Measurements from ENCODE around the gene NISCH. TPM values are rescaled to one million over a fixed set of nuclear protein-coding genes. Genes with fewer than 3 reads are reported as not detected.

The NISCH gene
- polyA plus RNA-seq, 1 experiment: 71.0 TPM

DNA sequence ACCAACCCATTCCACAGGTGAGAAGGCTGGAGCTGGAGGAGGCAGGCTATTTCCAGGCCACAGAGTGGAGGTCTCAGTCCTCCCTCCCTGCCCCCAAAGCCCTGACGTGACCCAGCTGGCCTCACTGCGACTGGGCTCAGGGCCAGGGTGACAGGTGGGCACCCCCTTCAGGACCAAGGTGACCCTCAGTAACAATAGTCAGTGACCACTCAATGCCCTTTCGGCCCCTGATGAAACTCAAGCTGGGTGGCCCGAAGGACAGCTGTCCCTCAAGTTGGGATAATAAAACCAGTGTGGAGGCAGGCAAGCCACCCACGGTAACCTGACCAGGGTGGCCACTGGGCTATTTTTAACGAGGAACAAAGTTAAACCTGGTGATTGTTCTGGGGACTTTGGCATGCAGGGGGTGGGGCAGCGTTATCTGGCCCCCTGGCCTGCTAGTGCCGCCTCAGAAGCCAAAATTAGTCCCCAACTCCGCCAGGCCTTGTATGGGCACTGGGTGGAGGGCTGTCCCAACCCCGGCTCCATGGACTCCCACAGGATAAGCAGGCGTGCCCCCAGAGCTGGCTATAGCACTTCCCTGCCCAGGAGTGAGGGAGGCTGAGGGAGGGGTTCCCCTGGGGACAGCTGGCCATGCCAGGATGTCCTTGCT is 2.7 kb upstream of the NISCH start:
- ChIA-PET CTCF (interaction anchor here (0.7 to 11.7 kb wide), 3 partner anchors 24 to 41 kb away, joined by 6 to 359 read pairs (median 6); no protein-coding TSS in a partner anchor), POLR2A (no interaction called here)
- TF ChIP-seq, protein P1, sequence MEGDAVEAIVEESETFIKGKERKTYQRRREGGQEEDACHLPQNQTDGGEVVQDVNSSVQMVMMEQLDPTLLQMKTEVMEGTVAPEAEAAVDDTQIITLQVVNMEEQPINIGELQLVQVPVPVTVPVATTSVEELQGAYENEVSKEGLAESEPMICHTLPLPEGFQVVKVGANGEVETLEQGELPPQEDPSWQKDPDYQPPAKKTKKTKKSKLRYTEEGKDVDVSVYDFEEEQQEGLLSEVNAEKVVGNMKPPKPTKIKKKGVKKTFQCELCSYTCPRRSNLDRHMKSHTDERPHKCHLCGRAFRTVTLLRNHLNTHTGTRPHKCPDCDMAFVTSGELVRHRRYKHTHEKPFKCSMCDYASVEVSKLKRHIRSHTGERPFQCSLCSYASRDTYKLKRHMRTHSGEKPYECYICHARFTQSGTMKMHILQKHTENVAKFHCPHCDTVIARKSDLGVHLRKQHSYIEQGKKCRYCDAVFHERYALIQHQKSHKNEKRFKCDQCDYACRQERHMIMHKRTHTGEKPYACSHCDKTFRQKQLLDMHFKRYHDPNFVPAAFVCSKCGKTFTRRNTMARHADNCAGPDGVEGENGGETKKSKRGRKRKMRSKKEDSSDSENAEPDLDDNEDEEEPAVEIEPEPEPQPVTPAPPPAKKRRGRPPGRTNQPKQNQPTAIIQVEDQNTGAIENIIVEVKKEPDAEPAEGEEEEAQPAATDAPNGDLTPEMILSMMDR (IDR thresholded peaks at IDR 0.05; ENCODE audit: low read depth, low read length): no peak
- no peak overlapping the region for H3K27ac ChIP-seq (ENCODE audit: low read depth, low read length)
- no peak for DNase-seq (ENCODE audit: low read depth, low spot score)
- no peaks in the 10 kb centered on the region for H3K9me3 ChIP-seq (ENCODE audit: control insufficient read depth, insufficient read depth, low read length)
- no peaks in the 10 kb centered on the region for H3K27me3 ChIP-seq (ENCODE audit: control insufficient read depth, insufficient read depth, low read length)
- no peak overlapping the region for H3K4me3 ChIP-seq (ENCODE audit: low read depth, low read length)

DNA sequence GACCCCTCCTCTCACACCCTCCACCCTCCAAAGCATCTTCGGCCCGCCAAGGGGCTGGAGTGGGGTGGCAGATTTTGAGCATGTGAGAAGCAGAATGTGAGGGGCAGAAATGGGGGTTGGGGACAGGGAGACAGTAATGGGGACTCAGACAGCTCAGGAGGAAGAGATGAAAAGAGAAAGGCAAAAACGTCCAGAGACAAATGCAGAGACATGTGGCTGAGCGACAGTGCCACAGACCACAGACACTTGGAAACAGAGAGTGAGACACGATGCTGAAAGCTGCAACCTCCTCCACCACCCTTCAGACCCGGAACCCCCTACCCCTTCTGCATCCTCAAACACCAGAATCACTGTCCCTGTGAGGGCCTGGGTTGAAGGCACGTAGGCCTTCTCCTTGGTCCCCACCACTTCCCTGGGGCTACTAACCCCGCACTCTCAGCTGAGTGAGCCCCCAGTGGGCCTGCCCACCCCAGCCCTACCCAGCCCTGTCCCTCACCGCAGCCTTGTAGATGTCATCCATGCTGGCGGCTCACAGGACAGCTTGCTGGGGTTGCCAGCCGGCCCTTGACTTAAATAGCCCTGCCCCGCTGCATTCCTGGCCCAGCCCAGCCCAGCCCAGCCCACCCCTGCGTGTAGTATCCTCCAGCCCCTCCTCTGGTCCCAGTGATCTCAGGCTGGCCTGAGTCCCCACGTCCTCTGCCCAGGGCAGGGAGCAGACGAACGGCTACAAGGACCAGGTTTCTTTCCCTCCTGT is 1.7 kb upstream of the NISCH start, which contains the start of gene TNNC1:
Gene TNNC1 (minus strand): TSS at position 546 of the 754 bp plus-strand sequence. CDS start 26 bp downstream, at position 520.
- ChIA-PET CTCF (interaction anchor here (0.7 to 1.5 kb wide), 3 partner anchors 25 to 42 kb away, joined by 3 to 6 read pairs (median 6); no protein-coding TSS in a partner anchor), POLR2A (no interaction called here)
- H3K27ac ChIP-seq (ENCODE audit: low read depth, low read length): no peak within 1 kb of the TSS
- H3K4me3 ChIP-seq (ENCODE audit: low read depth, low read length): no peak within 1 kb of the TSS
- H3K27me3 ChIP-seq (ENCODE audit: control insufficient read depth, insufficient read depth, low read length): no peaks in the 10 kb centered on the region
- no peaks in the 10 kb centered on the region for H3K9me3 ChIP-seq (ENCODE audit: control insufficient read depth, insufficient read depth, low read length)
- TF ChIP-seq, protein P1 (IDR thresholded peaks at IDR 0.05; ENCODE audit: low read depth, low read length): no peak
- no peak for DNase-seq (ENCODE audit: low read depth, low spot score)

DNA sequence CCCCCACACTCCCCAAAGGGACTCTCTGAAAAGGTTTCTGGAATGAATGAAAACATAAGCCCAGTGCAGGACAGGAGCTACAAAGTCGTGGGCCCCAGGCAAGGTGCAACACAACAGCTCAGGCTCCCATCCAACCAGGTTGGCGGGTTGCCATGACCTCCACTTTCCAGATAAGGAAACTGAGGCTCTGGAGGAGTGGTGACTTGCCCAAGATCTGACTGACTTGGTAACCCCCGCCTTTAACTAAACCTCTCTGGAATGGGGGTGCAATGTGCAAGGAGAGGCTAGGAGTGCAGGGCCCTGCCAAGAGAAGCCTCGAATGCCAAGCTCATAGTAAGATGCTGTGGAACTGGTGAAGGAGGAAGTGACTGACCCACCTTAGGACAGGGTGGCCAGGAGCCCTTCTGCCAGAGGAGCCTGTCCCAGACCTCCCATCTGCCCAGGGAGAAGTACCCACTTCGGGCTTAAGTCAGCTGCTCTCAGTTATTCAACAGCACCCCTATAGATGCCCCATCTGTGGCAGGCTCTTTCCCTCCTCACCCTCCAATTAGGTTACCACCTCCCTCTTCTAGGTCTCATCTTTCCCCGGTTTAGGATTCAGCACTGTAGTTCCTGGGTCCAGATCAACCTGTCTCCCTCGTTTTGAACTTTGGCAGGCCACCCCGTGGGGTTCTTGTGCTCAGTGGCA is 1.0 kb upstream of the NISCH start:
- H3K4me3 ChIP-seq (ENCODE audit: low read depth, low read length): no peak overlapping the region
- CTCF ChIA-PET: interaction anchor here (1.1 to 1.5 kb wide), 2 partner anchors 26 to 42 kb away, joined by 3 to 6 read pairs; no protein-coding TSS in a partner anchor
- TF ChIP-seq, protein P1 (IDR thresholded peaks at IDR 0.05; ENCODE audit: low read depth, low read length): no peak
- POLR2A ChIA-PET: no interaction called here
- H3K27me3 ChIP-seq (ENCODE audit: control insufficient read depth, insufficient read depth, low read length): no peaks in the 10 kb centered on the region
- no peak overlapping the region for H3K27ac ChIP-seq (ENCODE audit: low read depth, low read length)
- no peaks in the 10 kb centered on the region for H3K9me3 ChIP-seq (ENCODE audit: control insufficient read depth, insufficient read depth, low read length)
- no peak for DNase-seq (ENCODE audit: low read depth, low spot score)

DNA sequence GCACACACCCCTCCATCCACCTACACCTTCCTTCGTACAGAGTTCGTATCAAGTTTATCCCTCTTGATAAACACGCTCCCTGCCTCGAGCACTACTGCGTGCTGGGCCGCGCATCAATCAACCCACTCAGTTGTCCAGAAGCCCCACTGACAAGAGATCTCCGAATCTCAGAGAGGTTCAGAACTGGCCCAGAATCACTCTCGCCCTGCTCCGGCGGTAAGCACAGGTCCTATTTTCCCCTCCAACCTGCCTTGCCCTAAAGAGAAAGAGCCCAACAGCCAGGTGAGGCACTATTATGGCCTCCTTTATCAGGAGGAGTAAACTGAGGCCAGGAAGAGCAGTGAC is 494 bp upstream of the NISCH start:
- H3K4me3 ChIP-seq (ENCODE audit: low read depth, low read length): peak overlapping the region; percentile 80
- CTCF ChIA-PET: interaction anchor here (1.1 kb wide), 1 partner anchor 42 kb away, joined by 3 read pairs; no protein-coding TSS in a partner anchor

More for the DNA sequence above, 494 bp upstream of the NISCH start:
- DNase-seq (ENCODE audit: low read depth, low spot score): no peak
- peak overlapping the region; percentile 21 for H3K27ac ChIP-seq (ENCODE audit: low read depth, low read length)
- H3K9me3 ChIP-seq (ENCODE audit: control insufficient read depth, insufficient read depth, low read length): no peaks in the 10 kb centered on the region
- POLR2A ChIA-PET: no interaction called here
- H3K27me3 ChIP-seq (ENCODE audit: control insufficient read depth, insufficient read depth, low read length): no peaks in the 10 kb centered on the region
- TF ChIP-seq, protein P1 (IDR thresholded peaks at IDR 0.05; ENCODE audit: low read depth, low read length): no peak
